HG03066 (cell line): ENCODE results near the gene UBTD2.
"Not testable (repeated sequence)": the region's sequence is repeated elsewhere in the genome, so short reads cannot be mapped to it uniquely, and the experiment has no call there.

Source experiments
- ATAC-seq: cut with Tn5 transposase; IDR thresholded peaks from one replicate; pipeline ENCODE4 v1.9.1; 2021; ENCODE audit warnings: low read depth; ENCODE audit not compliant: unreplicated experiment

Gene UBTD2

DNA sequence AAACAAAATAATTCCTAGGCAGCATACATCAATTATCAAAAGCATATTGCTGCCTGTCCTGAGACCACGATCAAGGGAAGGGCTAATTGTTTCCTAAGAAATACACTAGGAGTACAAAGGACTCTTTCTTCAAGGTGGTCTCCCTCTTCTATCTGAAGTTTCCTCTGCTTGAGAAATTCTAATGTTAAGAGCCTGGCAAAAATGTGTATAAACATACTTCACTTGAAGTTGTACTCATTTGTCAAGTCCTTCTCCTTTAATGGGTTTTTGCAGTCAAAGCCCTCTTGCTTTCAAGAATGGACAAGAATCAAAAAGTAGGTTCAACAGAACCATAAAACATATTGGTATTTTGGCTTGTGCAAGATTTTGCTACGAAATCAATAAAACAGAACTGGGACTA is 31.1 kb downstream of the UBTD2 start:
- ATAC-seq = no peak

DNA sequence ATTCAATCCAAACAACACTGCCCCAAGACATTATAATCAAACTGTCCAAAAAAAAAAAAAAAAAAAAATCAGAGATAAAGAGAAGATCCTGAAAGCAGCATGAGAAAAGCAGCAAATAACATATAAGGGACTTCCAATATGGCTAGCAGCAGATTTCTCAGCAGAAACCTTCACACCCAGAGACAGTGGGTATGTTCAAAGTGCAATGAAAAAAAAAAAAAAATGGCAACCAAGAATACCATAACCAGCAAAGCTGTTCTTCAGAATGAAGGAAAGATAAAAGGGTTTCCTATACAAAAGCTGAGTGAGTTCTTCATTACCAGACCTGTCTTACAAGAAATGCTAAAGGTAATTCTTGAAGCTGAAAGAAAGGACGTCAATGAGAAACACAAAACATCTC is 32.1 kb downstream of the UBTD2 start:
- ATAC-seq = no peak

GRCh38 chr5:172248637-172249036 is 34.9 kb downstream of the UBTD2 start:
- no peak for ATAC-seq

DNA sequence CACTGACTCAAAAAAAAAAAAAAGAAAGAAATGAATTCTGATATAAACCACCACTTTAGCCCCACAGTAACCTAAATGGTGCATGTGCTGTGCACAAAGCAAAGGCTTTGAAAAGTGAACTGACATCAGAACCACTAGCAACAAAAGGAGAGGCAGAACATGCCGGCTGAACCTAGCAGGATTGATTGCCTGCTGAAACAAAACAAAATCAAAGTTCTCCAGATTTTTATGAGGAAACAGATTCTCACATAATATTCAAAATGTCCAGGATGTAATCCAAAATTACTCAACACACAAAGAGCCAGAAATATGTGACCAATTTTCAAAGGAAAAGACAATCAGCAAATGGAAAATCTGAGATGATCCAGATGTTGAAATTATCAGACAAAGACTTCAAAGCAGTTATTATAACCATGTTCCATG is 37.9 kb downstream of the UBTD2 start:
- ATAC-seq = no peak

DNA sequence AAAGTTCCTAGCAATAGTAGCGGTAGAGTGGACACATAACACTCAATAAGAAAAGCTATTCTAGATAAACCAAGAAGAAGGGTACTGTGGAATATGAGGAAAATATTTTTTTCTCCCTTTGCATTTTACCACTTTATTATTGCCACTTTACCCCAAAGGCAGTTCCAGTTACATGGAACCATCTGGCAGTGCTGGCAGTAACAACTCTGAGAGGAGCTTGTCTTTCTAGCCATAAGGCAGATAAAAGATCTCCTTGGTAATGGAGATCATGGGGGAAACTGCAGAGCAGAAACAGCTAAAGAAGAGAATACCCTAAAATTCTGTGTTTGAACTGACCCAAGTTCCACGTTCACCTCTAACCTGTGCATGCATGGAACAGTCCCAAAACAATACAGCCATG is 38.5 kb downstream of the UBTD2 start:
- ATAC-seq = no peak

GRCh38 chr5:172243302-172243701 is 40.3 kb downstream of the UBTD2 start:
- ATAC-seq = no peak

GRCh38 chr5:172238334-172238733 is 45.2 kb downstream of the UBTD2 start:
- ATAC-seq = no peak

- ATAC-seq = no peak
Observed at GRCh38 chr5:172235827-172236736, 47.5 kb downstream of the UBTD2 start.

GRCh38 chr5:172235132-172235780 is 48.3 kb downstream of the UBTD2 start:
- ATAC-seq = peak; percentile 74

- ATAC-seq = no peak
Observed at GRCh38 chr5:172234031-172234430, 49.5 kb downstream of the UBTD2 start.

GRCh38 chr5:172229904-172230303 is 53.7 kb downstream of the UBTD2 start:
- ATAC-seq = no peak

- no peak for ATAC-seq
Observed at GRCh38 chr5:172224996-172225395, 58.6 kb downstream of the UBTD2 start.

- peak; percentile 87 for ATAC-seq
Observed at GRCh38 chr5:172223901-172224873, 59.4 kb downstream of the UBTD2 start.

DNA sequence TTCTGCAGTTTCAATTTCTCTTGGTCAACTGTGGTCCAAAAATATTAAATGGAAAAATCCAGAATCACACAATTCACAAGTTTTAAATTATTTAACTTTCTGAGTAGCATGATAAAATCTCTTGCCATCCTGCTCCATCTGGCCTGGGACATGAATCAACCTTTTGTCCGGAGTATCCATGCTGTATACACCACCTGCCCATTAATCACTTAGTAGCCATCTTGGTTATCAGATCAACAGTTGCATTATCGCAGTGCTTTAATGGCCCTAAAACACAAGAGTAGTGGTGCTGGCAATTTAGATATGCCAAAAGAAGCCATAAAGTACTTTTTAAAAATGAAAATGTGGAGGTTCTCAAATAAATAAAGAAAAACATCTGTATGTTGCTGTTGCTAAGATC is 64.3 kb downstream of the UBTD2 start:
- no peak for ATAC-seq

DNA sequence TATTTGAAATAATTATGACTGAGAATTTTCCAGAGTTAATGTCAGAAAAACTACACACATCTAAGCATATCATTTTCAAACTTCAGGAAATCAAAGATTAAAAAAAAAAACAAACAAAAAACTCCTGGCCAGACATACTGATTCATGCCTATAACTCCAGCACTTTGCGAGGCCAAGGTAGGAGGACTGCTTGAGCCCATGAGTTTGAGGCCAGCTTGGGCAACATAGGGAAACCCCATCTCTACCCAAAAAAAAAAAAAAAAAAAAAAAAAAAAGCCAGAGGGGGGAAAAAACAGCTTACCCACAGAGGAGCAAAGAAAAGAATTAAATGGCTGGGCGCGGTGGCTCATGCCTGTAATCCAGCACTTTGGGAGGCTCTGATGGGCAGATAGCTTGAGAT is 67.2 kb downstream of the UBTD2 start:
- no peak for ATAC-seq

- no peak for ATAC-seq
Observed at GRCh38 chr5:172213126-172213525, 70.4 kb downstream of the UBTD2 start.

- ATAC-seq = no peak
Observed at GRCh38 chr5:172211676-172212075, 71.9 kb downstream of the UBTD2 start.

GRCh38 chr5:172209714-172210113 is 73.8 kb downstream of the UBTD2 start:
- no peak for ATAC-seq

- no peak for ATAC-seq
Observed at GRCh38 chr5:172207511-172207910, 76.1 kb downstream of the UBTD2 start.

GRCh38 chr5:172205984-172206383 is 77.6 kb downstream of the UBTD2 start:
- not testable (repeated sequence) for ATAC-seq

DNA sequence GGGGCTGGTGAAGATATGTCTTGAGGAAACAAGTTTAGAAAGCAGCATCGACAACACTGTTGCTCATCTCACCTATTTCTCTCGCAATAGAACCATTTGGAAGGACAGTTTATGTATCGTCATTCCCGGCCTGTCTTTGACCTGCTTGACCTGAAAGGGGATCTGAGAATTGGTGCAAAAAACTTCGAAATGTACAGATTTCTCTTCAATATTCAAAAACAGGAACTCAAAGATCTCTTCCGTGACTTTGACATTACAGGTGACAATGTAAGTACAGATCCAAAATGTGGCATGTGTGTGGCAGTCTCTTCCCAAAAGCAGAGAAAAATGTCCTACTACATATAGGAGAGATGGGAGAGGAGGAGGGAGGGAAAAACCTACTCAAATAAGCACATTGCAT is 83.1 kb downstream of the UBTD2 start:
- no peak for ATAC-seq
